Stimulated activated CD8-positive, alpha-beta memory T cell treated with anti-CD3 and anti-CD28 coated beads, Interleukin-12 subunit alpha, Interleukin-12 subunit beta, amount 100 ng/mL, for 4 hours (primary cell): ENCODE measurements around the gene LLGL2.

Experiments used
- DNase-seq: peaks from one replicate; pipeline ENCODE4 v3.0.0-alpha.2; 2020; ENCODE audit warnings: low read depth

Gene LLGL2

DNA sequence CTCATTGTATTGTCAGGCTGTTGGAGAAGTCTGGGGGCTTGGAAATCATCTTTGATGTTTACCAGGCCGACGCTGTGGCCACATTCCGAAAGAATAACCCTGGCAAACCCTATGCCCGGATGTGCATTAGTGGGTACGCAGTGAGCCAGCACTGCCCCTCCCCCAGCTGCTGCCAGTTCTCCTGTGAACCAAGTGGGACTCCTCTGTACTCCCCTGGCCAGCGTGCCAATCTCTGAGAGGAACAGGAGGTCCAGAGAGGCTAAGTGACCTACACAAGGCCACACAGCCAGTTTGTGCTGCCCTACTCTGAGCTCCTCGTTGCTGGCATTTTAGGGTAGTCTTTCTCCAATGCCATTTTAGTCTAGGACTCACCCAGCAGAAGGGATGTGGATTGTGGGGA lies 1.9 kb upstream of the LLGL2 start:
- no peak for DNase-seq

DNA sequence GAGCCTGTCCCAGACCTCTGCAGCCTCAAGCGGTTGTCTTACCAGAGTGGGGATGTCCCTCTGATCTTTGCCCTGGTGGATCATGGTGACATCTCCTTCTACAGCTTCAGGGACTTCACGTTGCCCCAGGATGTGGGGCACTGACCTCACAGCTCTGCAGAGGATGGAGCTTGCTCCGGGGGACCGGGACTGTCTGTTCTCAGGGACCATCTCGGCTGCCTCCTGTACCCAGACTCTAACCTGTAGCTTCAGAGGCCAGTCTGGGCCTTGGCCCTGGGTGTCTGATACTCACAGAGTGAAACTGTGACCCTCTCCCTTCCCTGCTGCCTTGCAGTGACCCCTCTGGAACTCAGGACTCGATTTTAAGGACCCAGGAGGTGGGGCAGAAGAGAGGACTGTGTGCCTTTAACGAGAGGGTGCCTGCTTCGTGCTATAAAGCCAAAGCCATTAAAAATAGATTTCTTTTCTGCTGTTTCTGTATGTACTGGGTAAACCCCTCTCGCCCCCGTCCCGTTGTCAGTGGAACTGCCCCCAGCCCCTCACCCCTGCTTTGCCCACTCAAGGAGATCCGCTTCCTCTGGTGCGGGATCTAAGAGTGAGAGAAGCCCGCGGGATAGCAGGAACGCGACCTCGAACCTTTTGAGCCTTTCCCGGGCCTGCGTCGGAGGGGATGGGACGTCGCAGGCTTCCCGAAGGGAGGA lies 1.1 kb upstream of the LLGL2 start:
- DNase-seq, result no peak

DNA sequence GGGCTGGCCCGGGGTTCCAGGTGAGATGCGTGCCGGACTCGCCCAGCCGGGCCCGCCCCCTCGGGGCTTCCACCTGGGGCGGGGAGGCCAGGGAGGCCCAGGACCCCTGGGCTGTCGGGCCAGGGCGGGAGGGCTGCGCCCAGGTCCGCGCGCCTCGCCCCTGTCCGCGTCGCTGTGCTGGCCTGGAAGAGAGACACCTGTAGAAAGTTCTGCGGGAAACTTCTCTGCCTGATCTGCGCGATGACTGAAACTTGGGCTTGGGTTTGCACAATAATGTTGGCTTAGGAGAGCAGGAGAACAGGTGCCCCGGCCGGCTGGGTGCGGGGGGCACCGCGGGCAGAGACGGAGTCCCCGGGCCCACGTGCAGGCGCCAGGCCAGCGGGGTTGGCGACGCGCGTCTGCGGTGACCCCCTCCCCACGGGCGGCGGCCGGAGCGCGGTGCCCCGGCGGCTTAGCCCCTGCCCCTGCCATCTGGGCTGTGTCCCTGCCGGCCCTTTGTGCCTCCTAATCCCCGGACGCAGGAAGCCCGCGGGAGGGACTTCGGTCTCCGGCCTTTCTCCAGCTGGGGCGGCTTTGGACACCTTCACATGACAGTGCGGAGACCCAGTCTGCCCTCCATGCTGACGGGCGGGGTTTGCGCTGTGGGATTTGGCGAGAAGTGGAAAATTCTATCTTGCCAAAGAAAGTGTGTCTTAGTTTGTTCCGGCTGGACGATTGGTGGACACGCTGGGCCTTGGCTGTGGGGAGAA lies 483 bp downstream of the LLGL2 start:
- DNase-seq, result no peak

DNA sequence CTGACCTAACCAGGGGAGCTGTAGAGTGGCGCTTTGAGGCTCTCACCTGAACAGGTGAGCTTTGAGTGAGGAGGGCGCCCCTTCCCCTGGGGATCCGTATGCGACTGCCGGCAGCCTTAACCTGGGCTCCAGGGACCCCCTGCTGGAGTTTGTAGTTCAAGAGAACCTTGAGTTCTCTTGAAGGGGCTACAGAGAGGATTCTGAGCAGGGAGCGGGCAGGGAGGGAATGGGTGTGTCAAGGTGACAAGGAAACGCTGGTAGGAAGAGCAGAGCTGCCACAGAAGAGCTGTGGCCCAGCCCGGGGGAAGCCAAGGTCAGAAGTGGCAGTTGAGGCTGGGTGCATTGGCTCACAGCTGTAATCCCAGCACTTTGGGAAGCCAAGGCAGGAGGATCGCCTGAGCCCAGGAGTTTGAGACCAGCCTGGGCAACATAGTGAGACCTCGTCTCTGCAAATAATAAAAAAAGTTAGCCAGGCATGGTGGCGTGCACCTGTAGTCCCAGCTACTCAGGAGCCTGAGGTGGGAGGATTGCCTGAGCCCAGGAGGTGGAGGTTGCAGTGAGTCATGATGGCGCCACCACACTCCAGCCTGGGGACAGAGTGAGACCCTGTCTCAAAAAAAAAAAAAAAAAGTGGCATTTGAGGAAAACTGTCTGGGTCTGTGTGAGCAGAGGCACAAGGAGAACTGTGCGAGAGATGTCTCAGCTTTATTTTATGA lies 1.2 kb downstream of the LLGL2 start:
- DNase-seq, result no peak

DNA sequence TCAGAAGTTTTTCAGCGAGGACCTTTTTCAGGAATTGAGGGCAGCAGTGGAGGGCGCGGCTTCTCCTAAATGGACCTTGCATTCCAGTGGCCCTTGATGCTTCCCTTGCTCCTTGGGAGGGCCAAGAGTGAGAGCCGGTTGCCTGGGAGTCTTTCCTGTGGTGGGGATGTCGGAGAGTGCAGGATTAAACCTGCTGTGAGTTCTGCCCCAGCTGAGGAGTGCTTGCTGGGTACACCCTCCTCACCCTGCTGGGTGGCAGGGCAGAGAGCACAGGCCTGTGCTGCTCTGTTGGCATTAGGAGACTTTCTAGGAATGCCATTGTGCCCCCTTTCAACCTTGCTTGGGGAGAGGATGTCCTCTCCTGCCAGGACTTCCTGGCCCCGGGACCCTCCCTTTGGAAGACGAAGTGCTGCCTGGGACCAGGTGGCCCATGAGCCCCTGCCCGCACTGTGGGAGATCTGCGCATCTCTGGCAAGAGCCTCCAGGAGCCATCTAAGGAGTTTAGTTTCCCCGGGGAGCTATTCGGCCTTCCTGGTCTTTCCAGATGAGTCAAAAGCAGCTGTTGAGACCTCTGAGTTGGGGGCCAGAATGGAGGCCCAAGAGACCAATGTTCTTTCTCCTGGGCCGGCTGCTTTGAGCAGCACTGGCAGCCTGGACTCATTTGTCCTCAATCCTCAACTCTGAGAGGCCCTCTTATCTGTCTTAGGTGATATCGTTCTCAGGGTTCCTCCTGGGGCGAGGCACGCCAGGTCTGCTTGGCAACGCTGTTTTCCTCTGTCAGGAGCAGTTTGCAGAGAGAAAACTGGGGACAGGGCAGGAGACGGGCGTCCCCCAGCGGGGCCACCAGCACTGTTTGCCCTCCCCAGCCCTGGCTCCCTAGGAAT lies 5.6 kb downstream of the LLGL2 start:
- no peak for DNase-seq

DNA sequence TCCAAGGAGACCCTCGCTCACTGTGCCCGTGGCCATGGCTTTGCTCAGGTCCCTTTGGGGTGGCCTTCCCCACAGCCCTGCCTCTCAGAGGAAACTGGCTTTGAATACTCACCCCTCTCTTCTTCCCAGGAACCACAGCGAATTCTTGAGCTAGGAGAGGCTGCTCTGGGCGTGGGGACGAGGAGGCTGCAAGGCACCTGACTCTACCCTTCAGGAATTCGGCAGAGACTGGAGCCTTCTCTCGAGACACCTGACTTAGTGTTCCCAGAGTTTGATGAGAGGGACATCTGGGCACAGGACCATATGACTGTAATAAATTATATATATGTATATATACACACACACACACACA lies 6.2 kb downstream of the LLGL2 start:
- no peak for DNase-seq

DNA sequence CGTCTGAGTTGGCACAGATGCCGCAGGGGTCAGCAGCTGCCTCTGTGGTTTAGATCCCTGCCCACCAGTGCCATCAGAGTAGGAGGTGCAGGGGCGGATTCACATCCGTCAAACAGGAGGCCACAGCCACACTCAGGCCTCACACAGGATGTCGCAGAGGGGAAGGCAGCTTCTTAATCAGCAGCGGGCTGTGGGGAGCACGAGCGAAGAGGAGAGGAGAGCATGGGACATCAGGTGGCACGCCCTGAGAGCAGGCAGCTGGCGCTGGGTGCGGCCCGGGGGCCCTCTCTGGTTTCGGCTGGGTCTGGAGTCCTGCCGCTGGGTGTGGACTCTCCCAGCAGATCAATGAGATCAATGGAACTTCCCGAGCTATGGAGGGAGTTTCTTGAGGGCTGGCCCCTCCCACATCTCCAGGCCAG lies 9.6 kb downstream of the LLGL2 start:
- peak; percentile 39 for DNase-seq

DNA sequence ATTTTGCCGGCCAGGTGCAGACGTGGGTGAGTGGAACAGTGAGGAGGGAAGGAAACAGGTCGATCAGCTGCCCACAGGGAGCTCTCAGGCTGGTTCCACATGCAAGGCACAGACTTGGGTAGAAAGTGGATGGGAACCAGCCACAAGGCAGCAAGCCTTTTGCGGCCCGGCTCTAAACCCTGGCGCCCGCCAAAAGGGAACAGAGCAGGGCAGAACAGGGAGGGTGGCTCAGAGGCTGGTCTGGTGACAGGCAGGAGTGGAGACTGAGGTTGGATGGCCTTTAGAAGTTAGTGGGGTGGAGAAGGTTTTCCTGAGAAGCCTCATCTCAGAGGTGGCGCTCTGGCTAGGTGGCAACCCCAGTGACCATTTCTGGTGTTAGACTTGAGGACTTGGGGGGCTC lies 10.4 kb downstream of the LLGL2 start:
- no peak for DNase-seq

DNA sequence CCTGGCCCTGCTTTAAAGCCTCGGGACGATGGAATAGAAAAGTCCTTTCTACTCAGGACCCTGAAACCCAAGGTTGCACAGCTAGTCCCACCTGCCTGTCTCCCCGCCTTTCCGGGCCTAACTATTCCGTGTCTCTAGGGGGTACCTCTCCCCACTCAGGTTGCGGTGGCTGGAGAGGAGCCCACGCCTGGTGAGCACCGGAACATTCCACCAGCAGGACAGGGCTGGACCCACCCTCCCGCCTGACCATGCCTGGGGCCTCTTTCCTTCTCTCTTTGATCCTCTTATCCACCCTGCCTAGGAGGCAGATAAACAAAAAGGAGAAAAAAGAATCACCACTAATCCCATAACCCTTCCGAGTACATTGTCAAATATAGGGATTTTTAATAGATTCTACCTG lies 10.9 kb downstream of the LLGL2 start:
- DNase-seq, result no peak

DNA sequence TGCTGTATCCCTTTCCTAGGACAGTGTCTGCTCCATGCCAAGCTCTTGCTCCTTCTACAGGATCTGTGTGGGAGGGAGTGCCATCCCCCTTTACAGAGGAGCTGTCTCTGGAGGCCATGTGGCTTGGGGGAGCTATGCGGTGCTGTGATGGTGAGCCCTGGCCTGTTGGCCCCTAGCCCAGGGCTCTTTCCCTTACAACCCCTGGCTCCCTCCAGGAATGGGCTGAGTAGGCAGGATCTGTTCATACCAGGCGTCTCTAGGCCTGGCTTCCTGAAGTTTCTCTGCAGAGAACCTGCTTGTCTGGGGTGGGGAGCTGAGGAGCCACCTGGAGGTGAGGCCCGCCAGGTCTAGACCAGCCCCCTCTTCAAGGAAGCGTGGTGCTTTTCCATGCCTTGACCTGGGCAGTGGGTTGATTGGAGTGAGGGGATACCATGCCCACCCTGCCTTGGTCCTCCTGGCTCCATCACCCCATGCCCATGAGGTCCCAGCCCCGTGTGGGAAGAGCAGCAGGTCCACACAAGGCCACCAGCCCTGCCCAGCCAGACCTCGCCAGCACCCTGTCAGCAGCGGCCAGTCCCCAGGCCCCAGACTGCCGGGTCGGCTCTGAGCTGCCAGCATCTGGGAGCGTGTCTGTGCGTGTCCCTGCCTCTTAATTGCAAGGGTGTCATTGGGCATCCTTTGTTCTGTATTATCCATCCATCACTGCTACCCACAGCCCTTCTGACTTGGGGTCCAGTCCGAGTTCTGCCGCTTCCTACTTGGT lies 14.7 kb downstream of the LLGL2 start:
- DNase-seq, result no peak

DNA sequence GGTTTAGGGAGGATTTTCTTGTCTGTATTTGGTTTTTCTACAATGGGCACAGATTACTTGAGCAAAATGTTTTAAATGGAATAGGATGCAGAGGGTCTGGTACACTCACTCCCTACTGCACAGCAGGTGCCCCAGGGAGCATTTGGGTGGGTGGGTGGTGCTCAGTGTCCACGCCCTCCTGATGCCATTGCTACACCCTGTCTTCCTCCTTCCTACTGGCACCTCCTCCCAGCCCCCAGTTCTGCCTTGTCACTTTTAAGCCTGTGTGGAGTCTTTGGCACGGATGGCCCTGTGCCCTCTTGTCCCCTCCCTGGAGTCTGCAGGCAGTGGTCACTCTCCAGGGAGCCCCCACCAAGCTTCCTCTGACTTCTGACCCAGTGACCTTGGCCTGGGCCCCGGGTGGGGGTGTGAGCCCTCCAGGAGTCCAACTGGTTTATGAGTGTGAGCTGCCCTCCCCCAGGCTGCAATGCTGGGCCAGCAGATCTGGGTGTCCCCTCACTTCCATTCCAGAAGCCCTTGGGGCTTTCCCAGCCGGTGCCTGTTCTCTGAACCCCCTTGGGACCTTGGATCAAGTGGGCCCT lies 15.5 kb downstream of the LLGL2 start:
- no peak for DNase-seq

DNA sequence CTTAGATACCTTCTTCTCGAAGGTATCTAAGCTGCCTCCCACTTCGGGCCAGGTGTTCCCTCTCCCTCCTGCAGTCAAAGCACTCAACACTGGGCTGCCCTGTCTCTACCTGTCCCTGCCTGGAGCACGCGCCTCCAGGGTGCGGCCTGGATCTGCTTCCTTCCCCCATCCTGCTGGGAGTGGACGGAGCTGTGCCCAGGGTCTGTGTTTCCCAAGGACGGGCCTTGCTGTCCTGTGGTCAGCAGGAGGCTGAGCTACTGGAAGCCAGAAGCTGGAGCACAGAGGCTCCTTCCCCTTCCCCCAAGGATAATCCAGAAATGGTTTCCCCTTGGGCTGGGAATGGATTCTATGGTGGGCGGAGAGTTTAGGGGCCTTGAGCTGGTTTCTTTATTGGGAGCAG lies 16.7 kb downstream of the LLGL2 start:
- DNase-seq, result no peak

DNA sequence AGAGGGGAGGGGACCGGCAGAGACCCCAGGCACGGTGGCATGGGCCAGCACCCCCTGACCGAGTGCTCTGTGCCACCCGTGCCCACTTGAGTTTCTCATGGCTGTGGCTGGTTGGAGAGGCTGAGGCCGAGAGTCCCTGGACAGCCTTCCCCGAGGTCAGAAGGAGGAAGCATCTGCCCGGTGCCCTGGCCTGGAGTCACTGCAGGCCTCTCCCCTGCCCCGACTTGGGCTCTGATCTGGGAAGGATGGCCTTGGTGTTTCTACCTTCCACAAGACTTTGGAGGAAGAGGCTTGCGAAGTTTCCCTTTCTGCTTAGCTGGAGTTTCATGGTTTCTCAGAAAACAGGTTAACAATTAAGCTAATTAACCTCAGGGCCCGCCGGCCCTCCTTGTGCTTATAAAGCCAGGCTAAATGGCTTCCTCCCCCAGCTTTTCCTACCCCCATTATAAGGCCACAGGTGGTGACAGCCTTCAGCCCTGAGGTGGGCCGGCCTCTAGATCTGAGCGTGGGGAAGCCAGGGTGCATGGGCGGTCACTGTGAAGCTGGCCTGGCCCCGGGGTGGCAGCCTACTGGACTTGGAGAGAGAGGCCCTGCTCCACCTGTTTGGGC lies 17.3 kb downstream of the LLGL2 start:
- no peak for DNase-seq

DNA sequence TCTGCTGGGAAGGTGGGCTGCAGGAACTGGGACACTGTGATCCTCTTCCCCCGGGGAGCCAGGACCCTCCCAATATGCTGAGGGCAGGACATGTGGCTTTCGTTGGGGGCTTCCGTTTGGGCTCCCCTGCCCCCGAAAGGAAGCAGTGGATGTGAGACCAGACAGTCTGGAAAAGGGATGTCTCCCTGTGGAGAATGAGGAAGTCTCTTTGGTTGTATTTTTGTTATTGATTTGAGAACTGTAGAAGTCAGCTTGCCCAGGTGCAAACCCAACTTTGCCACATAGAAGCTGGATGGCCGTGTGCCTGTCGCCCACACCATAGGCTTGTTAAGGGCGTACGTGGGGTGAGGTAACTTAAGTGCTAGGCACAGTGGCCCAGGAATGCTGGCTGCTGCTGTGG lies 18.8 kb downstream of the LLGL2 start:
- DNase-seq, result no peak

DNA sequence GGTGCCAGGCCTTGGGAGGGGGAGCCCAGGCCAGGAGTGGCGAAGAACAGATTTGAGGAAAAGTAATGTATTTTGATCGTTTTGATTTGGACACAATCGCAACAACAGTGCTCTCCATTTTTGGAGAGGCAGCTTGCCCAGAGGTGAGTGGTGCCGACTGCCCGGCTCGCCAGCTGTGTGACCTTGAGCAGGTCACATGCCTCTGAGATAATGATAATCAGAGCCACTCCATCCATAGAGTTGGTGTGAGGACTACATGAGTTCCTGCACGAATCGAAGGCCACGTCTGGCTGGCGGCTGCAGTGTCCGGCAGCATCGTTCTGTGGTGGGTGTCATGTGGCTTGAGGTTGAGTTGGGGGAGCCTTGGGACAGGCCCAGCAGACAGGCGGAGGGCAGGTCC lies 20.7 kb downstream of the LLGL2 start:
- no peak for DNase-seq

DNA sequence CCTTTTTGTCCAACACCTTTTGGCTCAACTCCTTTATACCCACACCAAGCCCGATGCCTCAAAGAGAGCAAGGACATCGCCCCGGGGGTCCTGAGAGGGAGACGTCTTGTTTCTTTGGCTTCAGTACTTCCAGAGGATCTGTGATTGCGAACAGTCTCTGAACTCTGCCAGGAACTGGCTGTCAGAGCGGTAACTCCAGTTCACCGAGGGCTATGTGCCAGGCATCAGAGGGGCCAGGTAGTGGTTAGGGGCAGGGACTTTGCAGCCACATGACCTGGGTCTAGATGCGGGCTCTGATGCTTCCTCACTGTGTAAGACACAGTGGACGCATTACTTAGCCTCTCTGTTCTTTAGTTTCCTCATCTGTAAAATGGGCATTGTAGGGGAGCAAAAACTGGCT lies 21.6 kb downstream of the LLGL2 start:
- DNase-seq, result no peak

DNA sequence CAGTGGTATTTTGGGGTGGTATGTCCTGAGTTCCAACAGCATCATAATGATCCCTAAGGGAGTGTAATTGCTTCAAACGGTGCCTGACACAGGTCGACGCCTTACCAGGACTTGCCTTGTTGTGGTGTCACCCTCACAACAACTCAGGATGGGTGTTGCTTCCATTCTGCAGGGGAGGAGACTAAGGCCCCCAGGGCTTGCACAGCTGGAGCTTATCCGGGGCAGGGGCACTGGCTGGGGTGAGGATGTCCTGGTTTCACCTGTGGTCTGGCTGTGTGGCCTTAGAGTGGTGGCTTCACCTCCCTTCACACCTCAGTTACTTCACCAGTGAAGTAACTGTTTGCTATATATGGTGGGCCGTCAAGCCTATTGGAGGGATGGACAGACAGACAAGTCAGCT lies 23.3 kb downstream of the LLGL2 start:
- no peak for DNase-seq

DNA sequence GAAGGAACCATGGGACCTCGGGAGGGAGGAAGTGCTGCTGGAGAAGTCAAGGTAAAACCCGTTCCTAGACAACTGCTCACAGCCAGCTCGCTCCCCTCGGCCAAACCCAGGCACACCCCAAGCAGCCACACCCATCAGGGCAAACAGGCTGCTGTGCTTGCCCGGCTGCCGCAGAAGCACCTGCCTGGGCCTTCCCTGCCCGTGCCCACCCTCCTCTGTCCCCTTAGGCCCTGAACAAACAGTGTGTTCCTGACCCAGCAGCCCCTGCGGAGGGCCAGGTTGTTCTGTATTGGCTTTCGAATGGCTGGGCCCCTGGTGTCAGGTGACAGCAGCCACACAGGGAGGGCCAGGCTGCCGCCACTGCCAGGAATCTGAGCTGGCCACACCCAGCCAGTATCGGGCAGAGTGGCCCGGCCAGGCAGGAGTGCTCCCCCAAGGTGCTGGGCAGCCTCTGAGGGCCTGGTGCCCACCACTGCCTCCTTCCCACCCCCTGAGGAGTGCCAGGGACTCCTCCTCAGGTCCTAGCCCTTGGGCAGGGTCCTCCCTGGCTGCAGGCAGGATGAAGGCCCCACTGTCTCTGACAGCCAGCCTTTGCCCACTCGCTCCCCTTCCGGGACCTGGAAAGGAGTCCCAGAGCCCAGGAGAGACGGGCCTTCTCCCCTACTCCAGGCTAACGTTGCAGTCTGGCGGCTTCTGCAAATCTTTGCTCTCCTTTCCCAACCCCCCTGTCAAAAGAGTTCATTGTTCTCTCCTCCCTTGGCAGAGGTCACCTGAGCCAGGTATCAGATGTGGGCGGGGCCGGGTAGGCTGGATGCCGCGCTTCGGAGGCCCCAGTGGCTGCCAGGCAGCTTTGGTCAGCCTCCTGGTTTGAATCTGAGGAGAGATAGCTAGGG lies 24.0 kb downstream of the LLGL2 start:
- DNase-seq, result no peak

DNA sequence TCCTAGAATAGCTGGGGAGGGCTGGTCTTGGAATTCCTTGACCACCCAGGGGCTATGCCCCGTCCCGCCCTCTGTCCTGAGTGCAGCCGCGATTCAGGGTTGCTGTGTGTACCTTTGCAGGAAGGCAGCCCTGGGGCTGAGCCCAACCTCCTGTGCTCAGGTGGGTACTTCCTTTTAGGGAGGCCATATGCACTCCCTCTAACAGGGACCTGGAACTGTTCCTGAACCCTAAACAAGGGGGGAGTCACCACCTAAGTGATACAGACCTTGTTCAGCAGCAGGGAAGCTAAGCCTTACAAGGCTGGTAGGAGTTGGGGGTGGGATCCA lies 24.6 kb downstream of the LLGL2 start:
- DNase-seq, result no peak

DNA sequence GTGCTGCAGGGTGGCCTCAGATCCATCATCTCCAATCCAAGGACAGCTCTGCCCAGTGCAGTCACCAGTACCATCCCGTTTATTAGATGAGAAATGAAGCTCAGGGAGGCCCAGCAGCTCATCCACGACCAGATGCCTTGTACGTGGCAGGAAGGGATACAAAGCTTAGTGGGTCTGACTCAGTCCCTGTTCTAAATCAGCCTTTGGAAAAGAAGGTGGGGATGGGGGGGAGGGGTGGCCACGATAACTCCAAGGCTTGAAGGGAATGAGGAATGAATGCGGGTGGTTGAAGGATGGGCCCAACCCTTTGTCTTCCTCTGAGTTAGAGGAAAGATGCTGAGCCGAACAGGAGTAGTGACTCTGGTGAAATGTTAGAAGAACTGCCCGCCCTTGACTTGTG lies 25.8 kb downstream of the LLGL2 start:
- no peak for DNase-seq
